HEK293 (cell line): ENCODE data around the gene CTNNB1.

ENCODE experiments used
- CTCF ChIA-PET: fragments of 350-600 bp; formaldehyde crosslinking; extraction: SDS; loops from one replicate; lab custom pipeline; 2021; ENCODE audit warnings: antibody characterized with exemption; lab: Yijun Ruan, JAX
- POLR2A ChIA-PET: fragments of 300-600 bp; formaldehyde crosslinking; extraction: SDS; loops from one replicate; lab custom pipeline; 2020; ENCODE audit warnings: antibody characterized with exemption, inconsistent platforms; lab: Yijun Ruan, JAX
- H3K27ac ChIP-seq: fragments of 200-500 bp; sonication (Bioruptor generic); 2 replicates; pipeline ENCODE4 v1.5.1; 2014; ENCODE audit warnings: low read depth, low read length, control low read depth, inconsistent platforms; ENCODE audit errors: extremely low read depth
- H3K36me3 ChIP-seq, 2 experiments: fragments of 200-500 bp in 1 of 2; sonication (Bioruptor generic) in 1 of 2; 1 replicate in 1 of 2; 2 replicates in 1 of 2; pipeline ENCODE4 v1.5.1; 2014 to 2017; ENCODE audit warnings: inconsistent platforms in 2 of 2, low read length in 2 of 2; ENCODE audit not compliant: control insufficient read depth in 2 of 2, insufficient read depth in 1 of 2
- H3K4me1 ChIP-seq: fragments of 200-500 bp; sonication (Bioruptor generic); 2 replicates; pipeline ENCODE4 v1.5.1; 2014; ENCODE audit warnings: mild to moderate bottlenecking, low read length, inconsistent platforms; ENCODE audit not compliant: control insufficient read depth, insufficient read depth
- H3K4me3 ChIP-seq: 2 replicates; pipeline ENCODE4 v1.5.1; 2011; ENCODE audit warnings: low read depth, mild to moderate bottlenecking, control low read depth, low read length, moderate library complexity
- H3K9me3 ChIP-seq: fragments of 200-500 bp; sonication (Bioruptor generic); 2 replicates; pipeline ENCODE4 v1.5.1; 2014; ENCODE audit warnings: low read depth, low read length, inconsistent platforms; ENCODE audit not compliant: control insufficient read depth, insufficient read depth
- GLIS1 ChIP-seq: fragments of 450-650 bp; formaldehyde crosslinking; IDR thresholded peaks from 2 replicates; pipeline ENCODE4 v1.5.1; 2016; ENCODE audit warnings: missing biosample characterization, missing genetic modification characterization
- INSM2 ChIP-seq: fragments of 450-650 bp; formaldehyde crosslinking; IDR thresholded peaks from 2 replicates; pipeline ENCODE4 v1.5.1; 2016; ENCODE audit warnings: missing biosample characterization, missing genetic modification characterization
- KLF17 ChIP-seq: fragments of 450-650 bp; formaldehyde crosslinking; IDR thresholded peaks from 2 replicates; pipeline ENCODE4 v1.5.1; 2016; ENCODE audit warnings: missing biosample characterization, missing genetic modification characterization
- PATZ1 ChIP-seq: fragments of 450-650 bp; formaldehyde crosslinking; IDR thresholded peaks from 2 replicates; pipeline ENCODE4 v1.5.1; 2016; ENCODE audit warnings: missing biosample characterization, missing genetic modification characterization
- PRDM6 ChIP-seq: fragments of 450-650 bp; formaldehyde crosslinking; IDR thresholded peaks from 2 replicates; pipeline ENCODE4 v1.5.1; 2017; ENCODE audit warnings: missing biosample characterization, missing genetic modification characterization
- YY2 ChIP-seq: fragments of 450-650 bp; formaldehyde crosslinking; IDR thresholded peaks from 2 replicates; pipeline ENCODE4 v1.5.1; 2016; ENCODE audit warnings: missing biosample characterization, missing genetic modification characterization
- ZNF202 ChIP-seq: fragments of 450-650 bp; formaldehyde crosslinking; IDR thresholded peaks from 2 replicates; pipeline ENCODE4 v1.5.1; 2016; ENCODE audit warnings: missing biosample characterization, missing genetic modification characterization, borderline replicate concordance
- ZNF223 ChIP-seq: fragments of 450-650 bp; formaldehyde crosslinking; IDR thresholded peaks from 2 replicates; pipeline ENCODE4 v1.5.1; 2016; ENCODE audit warnings: missing biosample characterization, missing genetic modification characterization
- ZNF292 ChIP-seq: fragments of 450-650 bp; formaldehyde crosslinking; IDR thresholded peaks from 2 replicates; pipeline ENCODE4 v1.5.1; 2016; ENCODE audit warnings: low read depth, missing biosample characterization, missing genetic modification characterization, borderline replicate concordance
- ZNF302 ChIP-seq: fragments of 450-650 bp; formaldehyde crosslinking; IDR thresholded peaks from 2 replicates; pipeline ENCODE4 v1.5.1; 2016; ENCODE audit warnings: missing biosample characterization, missing genetic modification characterization, low read depth
- ZNF350 ChIP-seq: fragments of 450-650 bp; formaldehyde crosslinking; IDR thresholded peaks from 2 replicates; pipeline ENCODE4 v1.5.0; 2017; ENCODE audit warnings: missing biosample characterization, mild to moderate bottlenecking, missing genetic modification characterization
- ZNF37A ChIP-seq: fragments of 450-650 bp; IDR thresholded peaks from 2 replicates; pipeline ENCODE4 v1.5.1; 2018; ENCODE audit warnings: missing biosample characterization, missing genetic modification characterization
- ZNF394 ChIP-seq: fragments of 450-650 bp; formaldehyde crosslinking; IDR thresholded peaks from 2 replicates; pipeline ENCODE4 v1.5.1; 2016; ENCODE audit warnings: missing biosample characterization, missing genetic modification characterization, mild to moderate bottlenecking, moderate library complexity, borderline replicate concordance
- ZNF426 ChIP-seq: fragments of 450-650 bp; formaldehyde crosslinking; IDR thresholded peaks from 2 replicates; pipeline ENCODE4 v1.5.1; 2017; ENCODE audit warnings: missing biosample characterization, missing genetic modification characterization, mild to moderate bottlenecking, inconsistent platforms, moderate library complexity
- ZNF514 ChIP-seq: fragments of 450-650 bp; formaldehyde crosslinking; IDR thresholded peaks from 2 replicates; pipeline ENCODE4 v1.5.1; 2016; ENCODE audit warnings: missing biosample characterization, missing genetic modification characterization
- ZNF561 ChIP-seq: fragments of 450-650 bp; IDR thresholded peaks from 2 replicates; pipeline ENCODE4 v1.5.1; 2018; ENCODE audit warnings: missing biosample characterization, missing genetic modification characterization, borderline replicate concordance
- ZNF624 ChIP-seq: fragments of 450-650 bp; formaldehyde crosslinking; IDR thresholded peaks from 2 replicates; pipeline ENCODE4 v1.5.1; 2017; ENCODE audit warnings: missing biosample characterization, missing genetic modification characterization
- ZNF664 ChIP-seq: fragments of 450-650 bp; formaldehyde crosslinking; IDR thresholded peaks from 2 replicates; pipeline ENCODE4 v1.5.1; 2016; ENCODE audit warnings: missing biosample characterization, missing genetic modification characterization
- ZNF677 ChIP-seq: fragments of 450-650 bp; IDR thresholded peaks from 2 replicates; pipeline ENCODE4 v1.5.0; 2018; ENCODE audit warnings: missing biosample characterization, mild to moderate bottlenecking, missing genetic modification characterization, moderate library complexity
- ZNF701 ChIP-seq: fragments of 450-650 bp; formaldehyde crosslinking; IDR thresholded peaks from 2 replicates; pipeline ENCODE4 v1.5.1; 2016; ENCODE audit warnings: missing biosample characterization, missing genetic modification characterization
- ZNF776 ChIP-seq: fragments of 450-650 bp; formaldehyde crosslinking; IDR thresholded peaks from 2 replicates; pipeline ENCODE4 v1.5.0; 2017; ENCODE audit warnings: missing biosample characterization, missing genetic modification characterization, borderline replicate concordance
- ZSCAN23 ChIP-seq: fragments of 450-650 bp; formaldehyde crosslinking; IDR thresholded peaks from 2 replicates; pipeline ENCODE4 v1.5.1; 2016; ENCODE audit warnings: missing biosample characterization, missing genetic modification characterization

Gene CTNNB1

GRCh38 chr3:41234823-41235721 is 35.8 kb downstream of the CTNNB1 start:
- 0 out of 2 replicates have a peak, but pooled peaks have one; percentile 5 for TF ChIP-seq PRDM6 (tag by site-specific recombination)
- TF ChIP-seq ZNF624, result no peak
- H3K4me3 ChIP-seq, result no peak overlapping the region
- no peak overlapping the region for H3K27ac ChIP-seq
- ChIA-PET CTCF (interaction anchor here (0.6 kb wide), 1 partner anchor 32 kb away, joined by 4 read pairs; no protein-coding TSS in a partner anchor), POLR2A (interaction anchor here (1.9 kb wide), 1 partner anchor 36 kb away, joined by 7 read pairs; the partner anchor contains the start of gene CTNNB1)
- H3K4me1 ChIP-seq, result no peaks in the 10 kb centered on the region
- peaks cover 21 to 100% of the 10 kb centered on the region in 2 experiments for H3K36me3 ChIP-seq
- no peaks in the 10 kb centered on the region for H3K9me3 ChIP-seq

- ChIA-PET CTCF (interaction anchor here (0.6 kb wide), 1 partner anchor 34 kb away, joined by 4 read pairs; no protein-coding TSS in a partner anchor), POLR2A (interaction anchor here (1.9 kb wide), 1 partner anchor 37 kb away, joined by 7 read pairs; the partner anchor contains the start of gene CTNNB1)
- H3K4me1 ChIP-seq, result no peaks in the 10 kb centered on the region
- no peak overlapping the region for H3K4me3 ChIP-seq
- peaks cover 21 to 100% of the 10 kb centered on the region in 2 experiments for H3K36me3 ChIP-seq
- no peaks in the 10 kb centered on the region for H3K9me3 ChIP-seq
- no peak overlapping the region for H3K27ac ChIP-seq
- TF ChIP-seq PATZ1 (tag by site-specific recombination) (no peak), ZNF677 (tag by site-specific recombination) (no peak), ZNF202 (tag by site-specific recombination) (no peak), ZNF223 (tag by site-specific recombination) (no peak), ZNF350 (tag by site-specific recombination) (no peak), ZNF37A (tag by site-specific recombination) (no peak), PRDM6 (tag by site-specific recombination) (no peak), ZNF776 (tag by site-specific recombination) (no peak)
Observed at GRCh38 chr3:41236228-41236627, 36.9 kb downstream of the CTNNB1 start.

- H3K4me1 ChIP-seq, result no peaks in the 10 kb centered on the region
- H3K4me3 ChIP-seq, result no peak overlapping the region
- no peaks in the 10 kb centered on the region for H3K9me3 ChIP-seq
- ChIA-PET CTCF (no interaction called here), POLR2A (no interaction called here)
- peaks cover 21 to 94% of the 10 kb centered on the region in 2 experiments for H3K36me3 ChIP-seq
- no peak overlapping the region for H3K27ac ChIP-seq
- TF ChIP-seq ZSCAN23 (tag by site-specific recombination) (no peak), ZNF664 (no peak), GLIS1 (no peak), KLF17 (tag by site-specific recombination) (no peak), ZNF561 (tag by site-specific recombination) (no peak), ZNF514 (tag by site-specific recombination) (no peak), ZNF426 (tag by site-specific recombination) (no peak), INSM2 (no peak), ZNF394 (tag by site-specific recombination) (no peak), YY2 (tag by site-specific recombination) (no peak), ZNF701 (tag by site-specific recombination) (no peak), ZNF302 (tag by site-specific recombination) (no peak), ZNF292 (tag by site-specific recombination) (no peak)
Observed at GRCh38 chr3:41237907-41238306, 38.6 kb downstream of the CTNNB1 start.
